CD14-positive monocyte (primary cell): ENCODE results near the gene GPSM1. TPM values are rescaled to one million over a fixed set of nuclear protein-coding genes. Genes with fewer than 3 reads are reported as not detected.
A peak's percentile ranks its signal among the peaks of the same experiment; 100 is the strongest.

Source experiments
- DNase-seq, 3 donors: peaks; one replicate each; pipeline ENCODE4 v3.0.0-alpha.2; 2011 to 2022
- H2AFZ ChIP-seq: 2 replicates; pipeline ENCODE4 v1.6.0; 2012; ENCODE audit warnings: mild to moderate bottlenecking, low read depth, low read length, inconsistent platforms; ENCODE audit not compliant: insufficient read depth, poor library complexity, severe bottlenecking
- H3K27ac ChIP-seq, 2 donors: 1 replicate in 1 of 2; 2 replicates in 1 of 2; pipeline ENCODE4 v1.5.1; 2012 to 2013; ENCODE audit warnings: low read length in 2 of 2, control low read depth in 1 of 2, inconsistent platforms in 1 of 2, low read depth in 1 of 2, mild to moderate bottlenecking in 1 of 2
- H3K27me3 ChIP-seq, 2 donors: one replicate each; pipeline versions ENCODE4 v1.6.0 to v1.6.1; 2011 to 2013; ENCODE audit warnings: low read length in 2 of 2; ENCODE audit not compliant: control insufficient read depth in 2 of 2, insufficient read depth in 2 of 2
- H3K36me3 ChIP-seq, 2 donors: replicated peaks in 1 of 2; 1 replicate in 1 of 2; 2 replicates in 1 of 2; pipeline versions ENCODE4 v1.5.1 to v1.6.1; 2012 to 2013; ENCODE audit warnings: low read length in 2 of 2, control low read depth in 1 of 2, inconsistent platforms in 1 of 2, mild to moderate bottlenecking in 1 of 2; ENCODE audit not compliant: insufficient read depth in 2 of 2, control insufficient read depth in 1 of 2
- H3K4me1 ChIP-seq, 2 donors: 1 replicate in 1 of 2; 2 replicates in 1 of 2; pipeline versions ENCODE4 v1.5.1 to v1.6.1; 2012 to 2013; ENCODE audit warnings: low read length in 2 of 2, control low read depth in 1 of 2, inconsistent platforms in 1 of 2, mild to moderate bottlenecking in 1 of 2, moderate library complexity in 1 of 2; ENCODE audit not compliant: insufficient read depth in 2 of 2, control insufficient read depth in 1 of 2
- H3K4me2 ChIP-seq: replicated peaks from 2 replicates; pipeline ENCODE3; 2012; ENCODE audit warnings: low read length, moderate library complexity, mild to moderate bottlenecking; ENCODE audit not compliant: poor library complexity, severe bottlenecking; ENCODE audit errors: extremely low read depth
- H3K4me3 ChIP-seq, 3 experiments: fragments of 200-600 bp in 1 of 3; sonication (generic) in 1 of 3; replicated peaks in 1 of 3; 1 replicate in 2 of 3; 2 replicates in 1 of 3; pipeline ENCODE4 v1.5.1; 2011 to 2013; ENCODE audit warnings: low read length in 3 of 3, mild to moderate bottlenecking in 3 of 3, control low read depth in 2 of 3, low read depth in 2 of 3, inconsistent platforms in 1 of 3, moderate library complexity in 1 of 3
- H3K79me2 ChIP-seq: 2 replicates; pipeline ENCODE4 v1.6.0; 2012; ENCODE audit warnings: mild to moderate bottlenecking, control low read depth, inconsistent platforms, low read length, moderate library complexity; ENCODE audit not compliant: insufficient read depth
- H3K9ac ChIP-seq: 2 replicates; pipeline ENCODE4 v1.6.0; 2017; ENCODE audit warnings: low read length, mild to moderate bottlenecking; ENCODE audit not compliant: insufficient read depth, poor library complexity, severe bottlenecking
- H3K9me3 ChIP-seq, 2 donors: replicated peaks in 1 of 2; 1 replicate in 1 of 2; 2 replicates in 1 of 2; pipeline versions ENCODE4 v1.5.1 to v1.6.1; 2012 to 2013; ENCODE audit warnings: low read length in 2 of 2, control low read depth in 1 of 2; ENCODE audit not compliant: control insufficient read depth in 1 of 2, insufficient read depth in 1 of 2
- H4K20me1 ChIP-seq: 2 replicates; pipeline ENCODE4 v1.6.0; 2012; ENCODE audit warnings: mild to moderate bottlenecking, low read length, control low read depth, moderate library complexity; ENCODE audit not compliant: insufficient read depth
- H3K27ac Mint-ChIP-seq, 7 donors: one replicate each; pipeline ENCODE4 v1.8.0; 2020; ENCODE audit warnings: mild to moderate bottlenecking in 7 of 7, mixed read lengths in 7 of 7, moderate library complexity in 6 of 7, inconsistent platforms in 2 of 7
- H3K27me3 Mint-ChIP-seq, 3 donors: one replicate each; pipeline ENCODE4 v1.8.0; 2021 to 2022; ENCODE audit warnings: low read depth in 3 of 3, mild to moderate bottlenecking in 3 of 3, mixed read lengths in 3 of 3, moderate library complexity in 3 of 3, inconsistent platforms in 1 of 3
- H3K36me3 Mint-ChIP-seq, 2 donors: one replicate each; pipeline ENCODE4 v1.8.0; 2020; ENCODE audit warnings: mixed read lengths in 2 of 2, inconsistent platforms in 1 of 2, mild to moderate bottlenecking in 1 of 2
- H3K4me1 Mint-ChIP-seq: one replicate; pipeline ENCODE4 v1.8.0; 2020; ENCODE audit warnings: mild to moderate bottlenecking, mixed read lengths
- H3K4me3 Mint-ChIP-seq, 2 donors: one replicate each; pipeline ENCODE4 v1.8.0; 2020; ENCODE audit warnings: mild to moderate bottlenecking in 2 of 2, mixed read lengths in 2 of 2, moderate library complexity in 1 of 2
- H3K9me3 Mint-ChIP-seq, 7 donors: one replicate each; pipeline ENCODE4 v1.8.0; 2020 to 2022; ENCODE audit warnings: mixed read lengths in 7 of 7, mild to moderate bottlenecking in 6 of 7, moderate library complexity in 6 of 7, inconsistent platforms in 2 of 7
- CTCF ChIP-seq: fragments of 200-600 bp; IDR thresholded peaks from one replicate; pipeline ENCODE4 v1.8.0; 2022; ENCODE audit warnings: antibody characterized with exemption, mild to moderate bottlenecking
- WGBS: methylation state at CpG from one replicate; pipeline ENCODE4 v1.1.5; 2013; ENCODE audit warnings: missing lambda C conversion rate; ENCODE audit not compliant: insufficient coverage; 5-methylcytosine and 5-hydroxymethylcytosine counted together
- intact Hi-C, 2 donors: fragments of 100-400 bp; cut with micrococcal nuclease; formaldehyde crosslinking; loops; one replicate each; pipeline versions ENCODE4 v1.15.0 to v1.15.1; 2023
- polyA plus RNA-seq, 3 donors: library from polyadenylated mRNA; depleted of rRNA in 1 of 3; unstranded in 2 of 3; stranded (reverse) in 1 of 3; fragments of 300-500 nt in 2 of 3; fragments of >200 nt in 1 of 3; fragmentation: Illumina TruSeq in 2 of 3; gene quantifications; 1 replicate in 2 of 3; 2 replicates in 1 of 3; pipeline ENCODE4 v1.2.3, GENCODE V29; 2012 to 2021

GPSM1 gene
- polyA plus RNA-seq, 3 donors = 0.67 to 3.1 (median 0.73) TPM

- Histone ChIP-seq H3K4me2 (no peak overlapping the region), H2AFZ (no peak overlapping the region), H4K20me1 (peaks cover 14% of the 10 kb centered on the region), H3K27me3 (no peaks in the 10 kb centered on the region), H3K9ac (no peak overlapping the region), H3K79me2 (peaks cover 15% of the 10 kb centered on the region), H3K4me3 (no peak overlapping the region), H3K9me3 (no peaks in the 10 kb centered on the region), H3K36me3 (peaks cover 58 to 65% of the 10 kb centered on the region in 2 donors), H3K4me1 (peaks cover 16 to 21% of the 10 kb centered on the region in 2 donors), H3K27ac (no peak overlapping the region)
- no peak for DNase-seq
- H3K27me3 Mint-ChIP-seq = peaks cover 0 to 4% (median 0%) of the 10 kb centered on the region in 3 donors
- intact Hi-C loops = no loop called here
- peaks cover 14% of the 10 kb centered on the region for H3K4me1 Mint-ChIP-seq
- 95% methylated on average over 20 of the region's 26 CpGs for WGBS
- H3K27ac Mint-ChIP-seq = peak overlapping the region in 1 of 7 donors; percentile 65
- peaks cover 51 to 74% of the 10 kb centered on the region in 2 donors for H3K36me3 Mint-ChIP-seq
- no peak for TF ChIP-seq CTCF
- H3K9me3 Mint-ChIP-seq = peaks cover 0 to 1% (median 0%) of the 10 kb centered on the region in 7 donors
- H3K4me3 Mint-ChIP-seq = no peak overlapping the region
Observed at GRCh38 chr9:136395345-136396218, 68.2 kb downstream of the GPSM1 start.

GRCh38 chr9:136396219-136396515 is 68.8 kb downstream of the GPSM1 start:
- no peaks in the 10 kb centered on the region for H3K9me3 ChIP-seq
- H3K79me2 ChIP-seq = peaks cover 15% of the 10 kb centered on the region
- Mint-ChIP-seq H3K27me3 (peaks cover 0 to 6% (median 4%) of the 10 kb centered on the region in 3 donors), H3K27ac (peak overlapping the region in 1 of 7 donors; percentile 65), H3K36me3 (peaks cover 50 to 68% of the 10 kb centered on the region in 2 donors), H3K4me3 (no peak overlapping the region), H3K4me1 (peaks cover 15% of the 10 kb centered on the region), H3K9me3 (peaks cover 0 to 2% (median 0%) of the 10 kb centered on the region in 7 donors)
- H3K36me3 ChIP-seq = peaks cover 58 to 61% of the 10 kb centered on the region in 2 donors
- H2AFZ ChIP-seq = no peak overlapping the region
- no peak overlapping the region for H3K9ac ChIP-seq
- no peaks in the 10 kb centered on the region for H3K27me3 ChIP-seq
- TF ChIP-seq CTCF = no peak
- no peak overlapping the region for H3K27ac ChIP-seq
- no peak overlapping the region for H3K4me3 ChIP-seq
- peaks cover 14% of the 10 kb centered on the region for H4K20me1 ChIP-seq
- H3K4me1 ChIP-seq = peaks cover 17 to 23% of the 10 kb centered on the region in 2 donors
- intact Hi-C loops = no loop called here
- H3K4me2 ChIP-seq = no peak overlapping the region
- WGBS = 100% methylated on average over 1 of the region's 4 CpGs
- DNase-seq = no peak
